ENCODE data around the gene TMEM205.

TMEM205 gene

GRCh38 chr19:11300811-11301120 lies 45.3 kb downstream of the TMEM205 start:
- no peak for TF ChIP-seq ARNTL (CRISPR knock-in tag; IDR thresholded peaks at IDR 0.05; ENCODE audit: borderline replicate concordance, low read depth)
- TF ChIP-seq SNAI2 (CRISPR knock-in tag; IDR thresholded peaks at IDR 0.05): no peak
- TF ChIP-seq PATZ1 (CRISPR knock-in tag; IDR thresholded peaks at IDR 0.05; ENCODE audit: borderline replicate concordance): no peak
- TF ChIP-seq ZNF8 (CRISPR knock-in tag; IDR thresholded peaks at IDR 0.05): no peak
- no peak for TF ChIP-seq CSRNP3 (CRISPR knock-in tag; IDR thresholded peaks at IDR 0.05)
- TF ChIP-seq PPARA (CRISPR knock-in tag; IDR thresholded peaks at IDR 0.05; ENCODE audit: borderline replicate concordance): no peak
- no peak for TF ChIP-seq CREB5 (CRISPR knock-in tag; IDR thresholded peaks at IDR 0.05; ENCODE audit: low read depth)
- no peak for ATAC-seq

GRCh38 chr19:11299946-11300810 lies 45.9 kb downstream of the TMEM205 start:
- ATAC-seq: no peak
- TF ChIP-seq OSR1 (CRISPR knock-in tag; IDR thresholded peaks at IDR 0.05) (no peak), BACH2 (CRISPR knock-in tag; IDR thresholded peaks at IDR 0.05; ENCODE audit: borderline replicate concordance) (no peak), ESRRG (CRISPR knock-in tag; IDR thresholded peaks at IDR 0.05) (no peak), CREB5 (CRISPR knock-in tag; IDR thresholded peaks at IDR 0.05; ENCODE audit: low read depth) (no peak), PATZ1 (CRISPR knock-in tag; IDR thresholded peaks at IDR 0.05; ENCODE audit: borderline replicate concordance) (no peak), PPARA (CRISPR knock-in tag; IDR thresholded peaks at IDR 0.05; ENCODE audit: borderline replicate concordance) (no peak), ZFP30 (CRISPR knock-in tag; IDR thresholded peaks at IDR 0.05) (no peak), CSDC2 (CRISPR knock-in tag; IDR thresholded peaks at IDR 0.05) (no peak), GLIS3 (CRISPR knock-in tag; IDR thresholded peaks at IDR 0.05) (no peak), ZFP3 (CRISPR knock-in tag; IDR thresholded peaks at IDR 0.05) (no peak), TSHZ2 (CRISPR knock-in tag; IDR thresholded peaks at IDR 0.05) (no peak), TOX (CRISPR knock-in tag; IDR thresholded peaks at IDR 0.05; ENCODE audit: borderline replicate concordance) (no peak), ZC3H10 (CRISPR knock-in tag; IDR thresholded peaks at IDR 0.05) (no peak), SNAI2 (CRISPR knock-in tag; IDR thresholded peaks at IDR 0.05) (no peak), ZNF70 (CRISPR knock-in tag; IDR thresholded peaks at IDR 0.05) (no peak)

- TF ChIP-seq ARNTL (CRISPR knock-in tag; IDR thresholded peaks at IDR 0.05; ENCODE audit: borderline replicate concordance, low read depth): no peak
- TF ChIP-seq GLIS3 (CRISPR knock-in tag; IDR thresholded peaks at IDR 0.05): no peak
- no peak for TF ChIP-seq ZC3H10 (CRISPR knock-in tag; IDR thresholded peaks at IDR 0.05)
- no peak for ATAC-seq
These were observed 49.8 kb downstream of the TMEM205 start for GRCh38 chr19:11296264-11296663.
